ENCODE results near the gene C11orf42.
A peak's percentile ranks its signal among the peaks of the same experiment; 100 is the strongest.

Gene C11orf42

GRCh38 chr11:6237761-6238302, 32.5 kb downstream of the C11orf42 start:
- CTCF ChIA-PET: interaction anchor here (1.3 kb wide), 1 partner anchor 13 kb away, joined by 3 read pairs; no protein-coding TSS in a partner anchor
- no peak overlapping the region for H3K27ac ChIP-seq
- DNase-seq (ENCODE audit: low spot score): no peak
- POLR2A ChIA-PET (ENCODE audit: low non-redundant PET): no interaction called here
- no peak for TF ChIP-seq CTCF (conservative IDR thresholded peaks at IDR 0.05; ENCODE audit: low read depth)

GRCh38 chr11:6238902-6239301, 33.5 kb downstream of the C11orf42 start, which contains the start of gene CNGA4:
Gene CNGA4 (plus strand): TSS chr11:6239089. CDS start chr11:6239207, 118 bp downstream.
- CTCF ChIA-PET: interaction anchor here (0.8 kb wide), 1 partner anchor 12 kb away, joined by 3 read pairs; no protein-coding TSS in a partner anchor
- no peak for DNase-seq (ENCODE audit: low spot score)

GRCh38 chr11:6240139-6240538, 34.8 kb downstream of the C11orf42 start:
- no peak for TF ChIP-seq CTCF (conservative IDR thresholded peaks at IDR 0.05; ENCODE audit: low read depth)
- CTCF ChIA-PET: no interaction called here

More at GRCh38 chr11:6238902-6239301, 33.5 kb downstream of the C11orf42 start, which contains the start of gene CNGA4:
- no peak within 1 kb of the TSS for H3K27ac ChIP-seq
- TF ChIP-seq CTCF (conservative IDR thresholded peaks at IDR 0.05; ENCODE audit: low read depth): no peak
- POLR2A ChIA-PET (ENCODE audit: low non-redundant PET): no interaction called here

GRCh38 chr11:6240781-6241180, 35.4 kb downstream of the C11orf42 start:
- TF ChIP-seq CTCF (conservative IDR thresholded peaks at IDR 0.05; ENCODE audit: low read depth): no peak
- no peak overlapping the region for H3K27ac ChIP-seq
- ChIA-PET POLR2A (ENCODE audit: low non-redundant PET) (no interaction called here), CTCF (no interaction called here)
- no peak for DNase-seq (ENCODE audit: low spot score)

More at GRCh38 chr11:6240139-6240538, 34.8 kb downstream of the C11orf42 start:
- POLR2A ChIA-PET (ENCODE audit: low non-redundant PET): no interaction called here
- no peak overlapping the region for H3K27ac ChIP-seq
- DNase-seq (ENCODE audit: low spot score): no peak

- no peak overlapping the region for H3K27ac ChIP-seq
- CTCF ChIA-PET: no interaction called here
- no peak for TF ChIP-seq CTCF (conservative IDR thresholded peaks at IDR 0.05; ENCODE audit: low read depth)
- DNase-seq (ENCODE audit: low spot score): no peak
- POLR2A ChIA-PET (ENCODE audit: low non-redundant PET): no interaction called here
These were observed 36.0 kb downstream of the C11orf42 start for GRCh38 chr11:6241316-6241715.

GRCh38 chr11:6245536-6245935, 40.2 kb downstream of the C11orf42 start:
- peak; percentile 30 for DNase-seq (ENCODE audit: low spot score)
- CTCF ChIA-PET: no interaction called here
- H3K27ac ChIP-seq: peak overlapping the region; percentile 45
- POLR2A ChIA-PET (ENCODE audit: low non-redundant PET): no interaction called here
- no peak for TF ChIP-seq CTCF (conservative IDR thresholded peaks at IDR 0.05; ENCODE audit: low read depth)
